NCI-H146 treated with DMSO at 0.1 percent for 48 hours (cell line): ENCODE data around the gene MRPL14.

ENCODE experiments used
- DNase-seq: peaks from one replicate; lab custom pipeline; 2025; ENCODE audit not compliant: unreplicated experiment; lab: John Stamatoyannopoulos, UW

The MRPL14 gene

GRCh38 chr6:44067173-44068139 is 59.8 kb downstream of the MRPL14 start:
- DNase-seq = no peak

- DNase-seq = no peak
Measured at GRCh38 chr6:44066394-44067172, 60.7 kb downstream of the MRPL14 start.

- no peak for DNase-seq
Measured at GRCh38 chr6:44065443-44066140, 61.7 kb downstream of the MRPL14 start.

GRCh38 chr6:44064948-44065272 is 62.3 kb downstream of the MRPL14 start:
- no peak for DNase-seq

- no peak for DNase-seq
Measured at GRCh38 chr6:44064089-44064947, 62.9 kb downstream of the MRPL14 start.

GRCh38 chr6:44063561-44064059 is 63.6 kb downstream of the MRPL14 start:
- DNase-seq = no peak
